ENCODE data around the gene L3MBTL3. TPM values are rescaled to one million over a fixed set of nuclear protein-coding genes. Genes with fewer than 3 reads are reported as not detected.
"Not testable (repeated sequence)": the region's sequence is repeated elsewhere in the genome, so short reads cannot be mapped to it uniquely, and the experiment has no call there.

The L3MBTL3 gene
- polyA plus RNA-seq, 1 of the 3 experiments (the other 2 are of a cell fraction): 12.6 TPM

DNA sequence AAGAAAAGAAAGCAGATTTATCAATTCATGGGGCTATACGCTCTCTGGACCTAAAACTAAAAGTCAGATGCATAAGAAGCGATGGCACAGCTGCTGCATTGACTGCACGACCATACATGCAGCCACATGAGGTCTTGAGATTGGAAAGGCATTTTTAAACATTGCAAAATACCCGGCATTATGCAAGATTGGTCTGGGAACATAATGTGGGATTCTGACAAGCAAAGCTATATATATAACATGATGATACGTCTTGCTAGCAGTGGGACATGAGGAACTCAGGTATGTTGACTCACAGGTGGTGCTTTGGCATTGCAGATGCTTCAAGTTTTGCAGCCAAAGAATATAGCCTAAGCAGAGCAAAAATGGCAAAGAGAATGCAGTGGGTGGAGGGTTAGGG lies 149.3 kb downstream of the L3MBTL3 start:
- peaks cover 0 to 17% of the 10 kb centered on the region in 2 experiments for H3K36me3 ChIP-seq (replicated peaks in 1 of 2; ENCODE audit: control insufficient read depth in 1 of 2, insufficient read depth in 2 of 2, low read length in 1 of 2)
- H3K4me1 ChIP-seq (ENCODE audit: control insufficient read depth in 1 of 2, insufficient read depth in 2 of 2, low read depth in 1 of 2, low read length in 1 of 2): no peaks in the 10 kb centered on the region
- no peaks in the 10 kb centered on the region for H3K9me2 ChIP-seq
- no peak overlapping the region for H3K27ac ChIP-seq (ENCODE audit: low read depth in 2 of 2, low read length in 1 of 2)
- no peak overlapping the region for H3K9ac ChIP-seq
- TF ChIP-seq GATA2 (CRISPR knock-in tag; IDR thresholded peaks at IDR 0.05): no peak
- no peak for TF ChIP-seq JUND (IDR thresholded peaks at IDR 0.05)
- no peak for TF ChIP-seq FOXJ3 (CRISPR knock-in tag; IDR thresholded peaks at IDR 0.05)
- no peak for TF ChIP-seq TEAD4 (IDR thresholded peaks at IDR 0.05; ENCODE audit: borderline replicate concordance, insufficient read depth)
- TF ChIP-seq, protein P1, sequence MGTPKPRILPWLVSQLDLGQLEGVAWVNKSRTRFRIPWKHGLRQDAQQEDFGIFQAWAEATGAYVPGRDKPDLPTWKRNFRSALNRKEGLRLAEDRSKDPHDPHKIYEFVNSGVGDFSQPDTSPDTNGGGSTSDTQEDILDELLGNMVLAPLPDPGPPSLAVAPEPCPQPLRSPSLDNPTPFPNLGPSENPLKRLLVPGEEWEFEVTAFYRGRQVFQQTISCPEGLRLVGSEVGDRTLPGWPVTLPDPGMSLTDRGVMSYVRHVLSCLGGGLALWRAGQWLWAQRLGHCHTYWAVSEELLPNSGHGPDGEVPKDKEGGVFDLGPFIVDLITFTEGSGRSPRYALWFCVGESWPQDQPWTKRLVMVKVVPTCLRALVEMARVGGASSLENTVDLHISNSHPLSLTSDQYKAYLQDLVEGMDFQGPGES (IDR thresholded peaks at IDR 0.05; ENCODE audit: low read depth, low read length): no peak
- H3K4me2 ChIP-seq: no peak overlapping the region
- POLR2A ChIA-PET: no interaction called here
- no peak overlapping the region for H2AFZ ChIP-seq (ENCODE audit: low read depth)
- DNase-seq: no peak
- H3K9me3 ChIP-seq: no peaks in the 10 kb centered on the region
- no peaks in the 10 kb centered on the region for H3F3A ChIP-seq (replicated peaks; ENCODE audit: insufficient read depth)
- H3K4me3 ChIP-seq (ENCODE audit: low read depth in 2 of 2, low read length in 1 of 2): no peak overlapping the region
- 50% methylated on average over 5 of the region's 5 CpGs for WGBS (ENCODE audit: low lambda C conversion rate)
- H3K27me3 ChIP-seq (ENCODE audit: insufficient read depth): no peaks in the 10 kb centered on the region
- H3K79me2 ChIP-seq (ENCODE audit: insufficient read depth): no peaks in the 10 kb centered on the region
- CTCF ChIA-PET: no interaction called here
- no peaks in the 10 kb centered on the region for H4K20me1 ChIP-seq (ENCODE audit: insufficient read depth)

DNA sequence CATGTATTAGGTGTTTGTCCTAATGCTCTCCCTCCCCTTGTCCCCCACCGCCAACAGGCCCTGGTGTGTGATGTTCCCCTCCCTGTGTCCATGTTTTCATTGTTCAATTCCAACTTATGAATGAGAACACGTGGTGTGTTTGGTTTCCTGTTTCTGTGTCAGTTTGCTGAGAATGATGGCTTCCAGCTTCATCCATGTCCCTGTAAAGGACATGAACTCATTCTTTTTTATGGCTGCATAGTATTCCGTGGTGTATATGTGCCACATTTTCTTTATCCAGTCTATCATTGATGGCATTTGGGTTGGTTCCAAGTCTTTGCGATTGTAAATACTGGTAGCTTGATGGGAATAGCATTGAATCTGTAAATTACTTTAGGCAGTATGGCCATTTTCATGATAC lies 151.8 kb downstream of the L3MBTL3 start:
- CTCF ChIA-PET: not testable (repeated sequence)

DNA sequence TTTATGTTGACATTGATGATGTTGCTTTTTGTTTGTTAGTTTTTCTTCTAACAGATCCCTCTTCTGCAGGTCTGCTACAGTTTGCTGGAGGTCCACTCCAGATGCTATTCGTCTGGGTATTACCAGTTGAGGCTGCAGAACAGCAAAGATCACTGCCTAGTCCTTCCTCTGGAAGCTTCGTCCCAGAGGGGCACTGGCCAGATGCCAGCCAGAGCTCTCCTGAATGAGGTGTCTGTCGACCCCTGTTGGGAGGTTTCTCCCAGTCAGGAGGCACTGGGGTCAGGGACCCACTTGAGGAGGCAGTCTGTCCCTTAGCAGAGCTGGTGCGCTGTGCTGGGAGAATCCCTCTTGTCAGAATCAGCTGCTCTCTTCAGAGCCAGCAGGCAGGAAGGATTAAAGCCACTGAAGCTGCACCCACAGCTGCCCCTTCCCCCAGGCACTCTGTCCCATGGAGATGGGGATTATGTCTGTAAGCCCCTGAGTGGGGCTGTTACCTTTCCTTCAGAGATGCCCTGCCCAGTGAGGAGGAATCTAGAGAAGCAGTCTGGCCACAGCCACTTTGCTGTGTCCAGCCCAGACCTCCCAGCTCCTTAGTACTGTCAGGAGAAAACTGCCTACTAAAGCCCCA lies 155.1 kb downstream of the L3MBTL3 start:
- H3K9ac ChIP-seq; POLR2A ChIA-PET; H3K4me3 ChIP-seq (ENCODE audit: low read depth in 2 of 2, low read length in 1 of 2); H3F3A ChIP-seq (replicated peaks; ENCODE audit: insufficient read depth); H3K4me2 ChIP-seq; H3K27ac ChIP-seq (ENCODE audit: low read depth in 2 of 2, low read length in 1 of 2); H3K9me3 ChIP-seq; CTCF ChIA-PET; DNase-seq; H3K4me1 ChIP-seq (ENCODE audit: control insufficient read depth in 1 of 2, insufficient read depth in 2 of 2, low read depth in 1 of 2, low read length in 1 of 2); H3K27me3 ChIP-seq (ENCODE audit: insufficient read depth); H4K20me1 ChIP-seq (ENCODE audit: insufficient read depth); H2AFZ ChIP-seq (ENCODE audit: low read depth); H3K79me2 ChIP-seq (ENCODE audit: insufficient read depth); H3K9me2 ChIP-seq: not testable (repeated sequence)
- WGBS (ENCODE audit: low lambda C conversion rate): 59% methylated on average over 2 of the region's 4 CpGs
- H3K36me3 ChIP-seq (replicated peaks in 1 of 2; ENCODE audit: control insufficient read depth in 1 of 2, insufficient read depth in 2 of 2, low read length in 1 of 2): peaks cover 0 to 18% of the 10 kb centered on the region in 2 experiments

More for the DNA sequence above, 151.8 kb downstream of the L3MBTL3 start:
- H3F3A ChIP-seq (replicated peaks; ENCODE audit: insufficient read depth); H3K9ac ChIP-seq; H3K27ac ChIP-seq (ENCODE audit: low read depth in 2 of 2, low read length in 1 of 2); H3K4me2 ChIP-seq; POLR2A ChIA-PET; H3K9me2 ChIP-seq; H3K9me3 ChIP-seq; H3K27me3 ChIP-seq (ENCODE audit: insufficient read depth); H4K20me1 ChIP-seq (ENCODE audit: insufficient read depth); H3K4me1 ChIP-seq (ENCODE audit: control insufficient read depth in 1 of 2, insufficient read depth in 2 of 2, low read depth in 1 of 2, low read length in 1 of 2); H3K4me3 ChIP-seq (ENCODE audit: low read depth in 2 of 2, low read length in 1 of 2); H3K79me2 ChIP-seq (ENCODE audit: insufficient read depth); DNase-seq; H2AFZ ChIP-seq (ENCODE audit: low read depth): not testable (repeated sequence)
- WGBS (ENCODE audit: low lambda C conversion rate): 42% methylated on average over 4 of the region's 4 CpGs
- peaks cover 0 to 16% of the 10 kb centered on the region in 2 experiments for H3K36me3 ChIP-seq (replicated peaks in 1 of 2; ENCODE audit: control insufficient read depth in 1 of 2, insufficient read depth in 2 of 2, low read length in 1 of 2)

Data from SK-N-SH (cell line).